Colonic mucosa (tissue), 4 donors: ENCODE measurements around the gene SPATA4. TPM values are rescaled to one million over a fixed set of nuclear protein-coding genes. Genes with fewer than 3 reads are reported as not detected.

ENCODE experiments used
- DNase-seq: peaks from one replicate; pipeline ENCODE4 v3.0.0-alpha.2; 2020
- H3K27ac ChIP-seq: fragments of 200-600 bp; one replicate; pipeline ENCODE4 v1.8.0; 2021
- H3K27me3 ChIP-seq: fragments of 200-600 bp; one replicate; pipeline ENCODE4 v1.8.0; 2021
- H3K36me3 ChIP-seq: fragments of 200-600 bp; one replicate; pipeline ENCODE4 v1.8.0; 2021
- H3K4me1 ChIP-seq: fragments of 200-600 bp; one replicate; pipeline ENCODE4 v1.8.0; 2021; ENCODE audit warnings: mild to moderate bottlenecking
- H3K4me3 ChIP-seq: fragments of 200-600 bp; one replicate; pipeline ENCODE4 v1.8.0; 2021
- H3K9ac ChIP-seq, 2 donors: one replicate each; pipeline ENCODE4 v1.7.0; 2013; ENCODE audit warnings: control low read depth in 2 of 2, low read depth in 2 of 2, low read length in 2 of 2
- H3K9me3 ChIP-seq: fragments of 200-600 bp; one replicate; pipeline ENCODE4 v1.8.0; 2021
- intact Hi-C: fragments of 100-400 bp; cut with DNase I; formaldehyde crosslinking; loops from one replicate; pipeline ENCODE4 v1.14.1; 2022
- total RNA-seq, 2 donors: library from RNA; stranded (reverse); fragmentation: NEBNext Ultra II Directional in 1 of 2; extraction: Animal tissue kit (Norgen Biotek cat#: 25700) in 1 of 2; gene quantifications; one replicate each; pipeline ENCODE4 v1.2.1, GENCODE V29; 2021
- TF ChIP-seq, protein P1 (sequence below): fragments of 200-600 bp; IDR thresholded peaks from one replicate; pipeline ENCODE4 v1.8.0; 2022; ENCODE audit warnings: antibody characterized with exemption, mild to moderate bottlenecking
- donor health status: healthy.
- donor health status: DM: no; HTN: no; CAD: no.
- donor health status: DM: no; HTN: no; CAD: no.

Gene SPATA4
- total RNA-seq, 2 donors from 2014 or later = not detected

DNA sequence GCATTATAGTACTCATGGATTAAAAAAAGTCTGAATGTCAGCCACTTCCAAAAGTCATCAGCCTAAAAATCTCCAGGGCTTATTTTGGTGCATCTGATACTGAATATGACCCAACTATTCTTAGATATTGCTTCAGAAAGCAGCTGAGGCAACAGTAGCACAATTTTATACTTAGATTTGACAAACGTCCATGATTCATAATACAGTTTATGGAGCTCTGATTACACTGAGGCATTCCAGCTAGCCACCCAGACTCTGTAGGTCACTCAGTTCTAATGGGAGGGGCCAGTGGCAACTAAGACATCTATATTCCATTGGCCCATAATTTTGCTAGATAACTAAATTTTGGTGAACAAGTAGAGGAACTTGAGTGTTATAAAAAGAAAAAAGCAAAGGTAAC is 10.3 kb downstream of the SPATA4 start:
- TF ChIP-seq, protein P1, sequence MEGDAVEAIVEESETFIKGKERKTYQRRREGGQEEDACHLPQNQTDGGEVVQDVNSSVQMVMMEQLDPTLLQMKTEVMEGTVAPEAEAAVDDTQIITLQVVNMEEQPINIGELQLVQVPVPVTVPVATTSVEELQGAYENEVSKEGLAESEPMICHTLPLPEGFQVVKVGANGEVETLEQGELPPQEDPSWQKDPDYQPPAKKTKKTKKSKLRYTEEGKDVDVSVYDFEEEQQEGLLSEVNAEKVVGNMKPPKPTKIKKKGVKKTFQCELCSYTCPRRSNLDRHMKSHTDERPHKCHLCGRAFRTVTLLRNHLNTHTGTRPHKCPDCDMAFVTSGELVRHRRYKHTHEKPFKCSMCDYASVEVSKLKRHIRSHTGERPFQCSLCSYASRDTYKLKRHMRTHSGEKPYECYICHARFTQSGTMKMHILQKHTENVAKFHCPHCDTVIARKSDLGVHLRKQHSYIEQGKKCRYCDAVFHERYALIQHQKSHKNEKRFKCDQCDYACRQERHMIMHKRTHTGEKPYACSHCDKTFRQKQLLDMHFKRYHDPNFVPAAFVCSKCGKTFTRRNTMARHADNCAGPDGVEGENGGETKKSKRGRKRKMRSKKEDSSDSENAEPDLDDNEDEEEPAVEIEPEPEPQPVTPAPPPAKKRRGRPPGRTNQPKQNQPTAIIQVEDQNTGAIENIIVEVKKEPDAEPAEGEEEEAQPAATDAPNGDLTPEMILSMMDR = no peak

DNA sequence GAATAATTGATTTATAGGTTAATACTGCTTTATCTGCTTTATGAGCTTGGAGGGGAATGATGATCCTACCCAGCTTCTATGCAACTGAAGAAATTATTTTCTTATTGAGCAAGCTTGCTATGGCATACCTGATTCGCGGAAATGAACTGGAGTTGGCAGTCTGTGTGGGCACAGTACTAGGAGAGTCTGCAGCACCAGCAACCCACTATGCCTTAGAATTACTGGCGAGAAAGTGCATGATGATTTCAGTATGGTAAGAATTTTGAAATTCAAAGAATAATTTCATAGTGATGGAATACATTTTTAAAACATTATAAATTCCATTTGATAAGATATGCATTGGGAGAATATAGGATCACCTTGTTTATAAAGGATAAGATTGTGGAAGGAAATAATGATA is 32.3 kb downstream of the SPATA4 start:
- H3K4me1 ChIP-seq = no peaks in the 10 kb centered on the region
- H3K9ac ChIP-seq = no peak overlapping the region
- no peaks in the 10 kb centered on the region for H3K27me3 ChIP-seq
- no peak overlapping the region for H3K4me3 ChIP-seq
- DNase-seq = no peak
- H3K9me3 ChIP-seq = no peaks in the 10 kb centered on the region
- H3K36me3 ChIP-seq = no peaks in the 10 kb centered on the region
- intact Hi-C loops = no loop called here
- TF ChIP-seq, protein P1 = no peak
- no peak overlapping the region for H3K27ac ChIP-seq

More for the DNA sequence above, 10.3 kb downstream of the SPATA4 start:
- Histone ChIP-seq H3K27me3 (no peaks in the 10 kb centered on the region), H3K4me3 (no peak overlapping the region), H3K4me1 (no peaks in the 10 kb centered on the region), H3K9ac (no peak overlapping the region), H3K9me3 (no peaks in the 10 kb centered on the region), H3K27ac (no peak overlapping the region), H3K36me3 (no peaks in the 10 kb centered on the region)
- intact Hi-C loops = no loop called here
- DNase-seq = no peak

DNA sequence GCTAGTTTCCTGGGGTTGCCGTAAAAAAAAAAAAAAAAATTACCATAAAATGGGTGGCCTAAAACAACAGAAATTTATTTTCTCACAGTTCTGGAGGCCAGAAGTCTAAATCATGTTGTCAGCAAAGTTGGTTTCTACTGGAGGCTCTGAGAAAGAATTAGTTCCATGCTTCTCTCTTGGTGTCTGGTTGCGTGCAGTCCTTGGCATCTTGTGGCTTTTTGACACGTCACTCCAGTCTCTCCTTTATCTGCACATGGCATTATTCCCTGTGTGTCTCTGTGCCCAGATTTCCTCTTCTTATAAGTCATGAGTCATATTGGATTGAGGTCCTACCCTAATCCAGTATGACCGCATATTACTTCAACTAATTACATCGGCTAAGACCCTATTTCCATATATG is 38.7 kb downstream of the SPATA4 start:
- Histone ChIP-seq H3K36me3 (no peaks in the 10 kb centered on the region), H3K9ac (no peak overlapping the region), H3K4me3 (no peak overlapping the region), H3K4me1 (no peaks in the 10 kb centered on the region), H3K27ac (no peak overlapping the region), H3K27me3 (no peaks in the 10 kb centered on the region), H3K9me3 (no peaks in the 10 kb centered on the region)
- intact Hi-C loops = no loop called here
- no peak for DNase-seq
- TF ChIP-seq, protein P1 = no peak

DNA sequence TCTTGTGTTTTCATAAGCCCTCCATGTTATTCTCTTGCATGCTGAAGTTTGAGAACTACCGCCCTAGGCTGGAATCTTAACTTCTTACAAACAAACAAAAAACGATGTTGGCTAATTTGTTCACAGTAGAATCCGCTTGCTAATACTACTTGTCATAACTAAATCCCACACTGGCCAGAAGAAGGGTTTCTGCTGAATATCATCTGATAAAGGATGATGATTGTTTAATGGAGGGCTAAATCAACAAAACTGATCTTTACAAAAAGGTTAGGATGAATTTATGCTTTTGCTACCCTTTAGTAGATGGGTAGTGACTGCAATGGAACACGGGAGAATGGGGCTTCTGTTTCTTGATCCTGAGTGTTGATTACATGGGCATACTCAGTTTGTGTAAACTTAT is 42.3 kb downstream of the SPATA4 start:
- Histone ChIP-seq H3K9ac (no peak overlapping the region), H3K27ac (no peak overlapping the region), H3K36me3 (no peaks in the 10 kb centered on the region), H3K27me3 (no peaks in the 10 kb centered on the region), H3K4me1 (no peaks in the 10 kb centered on the region), H3K9me3 (no peaks in the 10 kb centered on the region), H3K4me3 (no peak overlapping the region)
- no peak for DNase-seq
- intact Hi-C loops = loop anchor here (5.0 kb wide), 2 partner anchors 124 to 189 kb away; no protein-coding TSS in a partner anchor
- TF ChIP-seq, protein P1 = no peak

DNA sequence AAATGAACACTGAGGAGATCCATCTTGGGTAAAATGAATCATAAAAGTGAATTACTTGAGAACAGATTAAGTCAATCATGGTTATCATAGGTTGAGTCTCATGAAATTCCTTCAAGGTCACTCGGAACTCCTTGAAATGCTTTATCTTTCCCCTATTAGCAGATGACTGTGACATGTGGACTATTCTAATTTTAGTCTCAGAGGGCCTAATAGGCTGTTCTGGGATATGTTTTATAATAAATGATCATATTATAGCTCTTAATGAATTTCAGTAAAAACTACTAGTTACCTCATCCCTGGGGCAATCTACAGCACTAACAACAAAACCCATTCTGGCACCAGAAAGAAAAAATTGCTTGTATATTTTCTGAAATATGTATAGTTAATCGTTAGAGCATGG is 44.7 kb downstream of the SPATA4 start:
- TF ChIP-seq, protein P1 = no peak
- Histone ChIP-seq H3K9ac (no peak overlapping the region), H3K36me3 (no peaks in the 10 kb centered on the region), H3K27me3 (no peaks in the 10 kb centered on the region), H3K9me3 (no peaks in the 10 kb centered on the region), H3K4me3 (no peak overlapping the region), H3K27ac (no peak overlapping the region), H3K4me1 (no peaks in the 10 kb centered on the region)
- DNase-seq = no peak
- intact Hi-C loops = loop anchor here (5.0 kb wide), 2 partner anchors 127 to 192 kb away; no protein-coding TSS in a partner anchor

DNA sequence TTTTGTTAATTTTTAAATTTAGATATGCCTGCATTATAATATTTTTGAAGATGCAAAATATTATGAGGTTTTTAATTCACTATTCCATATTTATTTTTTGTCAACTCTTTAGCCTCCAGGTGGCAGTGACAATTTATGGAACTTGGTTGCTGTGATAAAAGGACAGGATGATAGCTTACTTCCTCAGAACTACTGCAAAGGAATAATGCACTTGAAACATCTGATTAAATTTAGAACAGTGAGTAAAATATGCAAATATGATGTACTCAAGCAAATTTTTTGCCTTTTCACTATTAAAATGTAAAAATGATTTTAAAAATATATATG is 45.1 kb downstream of the SPATA4 start:
- intact Hi-C loops = loop anchor here (5.0 kb wide), 2 partner anchors 127 to 192 kb away; no protein-coding TSS in a partner anchor
- H3K4me1 ChIP-seq = no peaks in the 10 kb centered on the region

More for the DNA sequence above, 45.1 kb downstream of the SPATA4 start:
- TF ChIP-seq, protein P1 = no peak
- Histone ChIP-seq H3K27ac (no peak overlapping the region), H3K27me3 (no peaks in the 10 kb centered on the region), H3K4me3 (no peak overlapping the region), H3K9me3 (no peaks in the 10 kb centered on the region), H3K36me3 (no peaks in the 10 kb centered on the region), H3K9ac (no peak overlapping the region)
- no peak for DNase-seq
